ENCODE data around the gene ARHGEF4.

Gene ARHGEF4

GRCh38 chr2:130908832-130909231 is 72.1 kb downstream of the ARHGEF4 start:
- DNase-seq (ENCODE audit: low read depth) = no peak
- no peak overlapping the region for H3K4me3 ChIP-seq (replicated peaks; ENCODE audit: low read depth, low read length)
- TF ChIP-seq, protein P1, sequence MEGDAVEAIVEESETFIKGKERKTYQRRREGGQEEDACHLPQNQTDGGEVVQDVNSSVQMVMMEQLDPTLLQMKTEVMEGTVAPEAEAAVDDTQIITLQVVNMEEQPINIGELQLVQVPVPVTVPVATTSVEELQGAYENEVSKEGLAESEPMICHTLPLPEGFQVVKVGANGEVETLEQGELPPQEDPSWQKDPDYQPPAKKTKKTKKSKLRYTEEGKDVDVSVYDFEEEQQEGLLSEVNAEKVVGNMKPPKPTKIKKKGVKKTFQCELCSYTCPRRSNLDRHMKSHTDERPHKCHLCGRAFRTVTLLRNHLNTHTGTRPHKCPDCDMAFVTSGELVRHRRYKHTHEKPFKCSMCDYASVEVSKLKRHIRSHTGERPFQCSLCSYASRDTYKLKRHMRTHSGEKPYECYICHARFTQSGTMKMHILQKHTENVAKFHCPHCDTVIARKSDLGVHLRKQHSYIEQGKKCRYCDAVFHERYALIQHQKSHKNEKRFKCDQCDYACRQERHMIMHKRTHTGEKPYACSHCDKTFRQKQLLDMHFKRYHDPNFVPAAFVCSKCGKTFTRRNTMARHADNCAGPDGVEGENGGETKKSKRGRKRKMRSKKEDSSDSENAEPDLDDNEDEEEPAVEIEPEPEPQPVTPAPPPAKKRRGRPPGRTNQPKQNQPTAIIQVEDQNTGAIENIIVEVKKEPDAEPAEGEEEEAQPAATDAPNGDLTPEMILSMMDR (IDR thresholded peaks at IDR 0.05; ENCODE audit: low read length, missing control alignments) = no peak

- TF ChIP-seq, protein P1 (IDR thresholded peaks at IDR 0.05; ENCODE audit: low read length, missing control alignments) = no peak
- DNase-seq (ENCODE audit: low read depth) = no peak
- no peak overlapping the region for H3K4me3 ChIP-seq (replicated peaks; ENCODE audit: low read depth, low read length)
These were observed 74.2 kb downstream of the ARHGEF4 start for GRCh38 chr2:130910931-130911330.

DNA sequence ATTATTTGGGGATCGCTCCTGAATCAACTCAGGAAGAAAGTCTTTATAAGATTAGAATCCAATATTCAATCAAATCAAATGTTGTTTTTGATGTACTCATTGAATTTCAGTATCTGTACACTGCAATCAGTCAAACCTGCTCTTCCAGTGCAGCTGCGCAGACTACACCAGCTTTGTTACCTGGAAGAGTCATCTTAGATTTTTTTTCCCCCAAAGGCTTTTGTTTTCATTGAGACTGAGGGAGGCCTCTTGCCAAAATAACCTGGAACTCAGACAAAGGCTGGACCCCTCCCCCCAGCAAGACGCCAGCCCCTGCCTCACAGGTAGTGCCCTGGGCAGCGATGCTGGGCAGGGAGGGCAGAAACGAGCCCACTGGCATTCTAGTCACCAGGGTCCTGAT is 74.8 kb downstream of the ARHGEF4 start:
- no peak for DNase-seq (ENCODE audit: low read depth)
- no peak overlapping the region for H3K4me3 ChIP-seq (replicated peaks; ENCODE audit: low read depth, low read length)

GRCh38 chr2:130911996-130912395 is 75.3 kb downstream of the ARHGEF4 start:
- TF ChIP-seq, protein P1 (IDR thresholded peaks at IDR 0.05; ENCODE audit: low read length, missing control alignments) = no peak
- no peak for DNase-seq (ENCODE audit: low read depth)
- H3K4me3 ChIP-seq (replicated peaks; ENCODE audit: low read depth, low read length) = no peak overlapping the region

More for the DNA sequence above, 74.8 kb downstream of the ARHGEF4 start:
- TF ChIP-seq, protein P1 (IDR thresholded peaks at IDR 0.05; ENCODE audit: low read length, missing control alignments) = no peak

DNA sequence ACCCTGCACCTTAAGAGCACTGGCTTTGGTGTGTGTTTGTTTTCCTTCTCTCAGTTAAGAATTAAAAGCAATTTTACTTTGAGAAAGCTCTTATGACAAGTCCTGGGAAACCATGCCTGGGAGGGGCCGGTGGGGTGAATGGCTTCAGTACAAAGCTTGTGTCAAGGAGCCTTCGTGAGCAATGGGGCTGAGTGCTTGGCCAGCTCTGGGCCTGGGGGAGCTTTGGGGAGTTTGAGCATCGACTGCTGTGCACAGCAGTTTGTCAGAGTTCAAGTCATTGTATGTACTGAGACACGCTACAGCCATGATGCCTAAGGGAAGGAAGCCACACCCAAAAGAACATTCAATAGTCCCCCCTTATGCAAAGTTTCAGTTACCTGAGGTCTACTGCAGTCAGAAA is 75.8 kb downstream of the ARHGEF4 start:
- TF ChIP-seq, protein P1 (IDR thresholded peaks at IDR 0.05; ENCODE audit: low read length, missing control alignments) = no peak
- no peak for DNase-seq (ENCODE audit: low read depth)
- no peak overlapping the region for H3K4me3 ChIP-seq (replicated peaks; ENCODE audit: low read depth, low read length)

- TF ChIP-seq, protein P1 (IDR thresholded peaks at IDR 0.05; ENCODE audit: low read length, missing control alignments) = no peak
- DNase-seq (ENCODE audit: low read depth) = no peak
- no peak overlapping the region for H3K4me3 ChIP-seq (replicated peaks; ENCODE audit: low read depth, low read length)
These were observed 77.2 kb downstream of the ARHGEF4 start for GRCh38 chr2:130913891-130914290.

DNA sequence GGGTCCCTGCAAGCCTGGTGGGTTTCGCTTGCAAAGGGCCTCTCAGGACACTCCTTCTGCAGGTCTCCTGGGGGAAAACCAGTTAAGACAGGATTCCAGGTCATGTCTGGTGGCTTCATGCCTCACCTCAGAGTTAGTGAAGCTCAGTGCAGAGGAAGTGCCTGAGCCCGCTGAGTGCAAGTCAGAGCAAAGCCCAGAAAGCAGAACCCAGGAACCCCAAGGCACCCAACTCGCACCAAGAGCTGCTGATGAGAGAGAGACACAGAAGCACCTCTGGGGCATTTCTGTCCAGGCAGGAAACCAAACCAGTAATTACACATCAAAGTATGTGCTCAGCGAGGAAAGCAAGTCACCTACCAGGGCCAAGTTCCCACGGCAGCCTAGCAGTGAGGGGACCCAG is 78.4 kb downstream of the ARHGEF4 start:
- no peak overlapping the region for H3K4me3 ChIP-seq (replicated peaks; ENCODE audit: low read depth, low read length)
- DNase-seq (ENCODE audit: low read depth) = no peak
- TF ChIP-seq, protein P1 (IDR thresholded peaks at IDR 0.05; ENCODE audit: low read length, missing control alignments) = no peak

Data from fibroblast of pulmonary artery (primary cell).